IMR-90 (cell line): ENCODE measurements around the gene AFF2. TPM values are rescaled to one million over a fixed set of nuclear protein-coding genes. Genes with fewer than 3 reads are reported as not detected.

ENCODE experiments used
- ATAC-seq: fragments of 200-7000 bp; cut with Tn5 transposase; 2 replicates; pipeline ENCODE4 v1.9.1; 2020; ENCODE audit warnings: low read depth, mild to moderate bottlenecking, moderate library complexity
- BruUV-seq: library from RNA; stranded (reverse); fragments of 400-500 nt; replicated peaks from 2 replicates; lab custom pipeline; 2021; lab: Mats Ljungman, UMichigan
- CTCF ChIA-PET: fragments of 300-600 bp; formaldehyde crosslinking; extraction: SDS; loops from one replicate; lab custom pipeline; 2021; ENCODE audit warnings: antibody characterized with exemption; lab: Yijun Ruan, JAX
- POLR2A ChIA-PET: fragments of 300-600 bp; sonication (Branson Sonifier 250); formaldehyde crosslinking; loops from one replicate; lab custom pipeline; 2022; ENCODE audit warnings: antibody characterized with exemption; ENCODE audit not compliant: unreplicated experiment; lab: Charles Lee
- DNase-seq: peaks from one replicate; pipeline ENCODE4 v3.0.0; 2013
- H2AFZ ChIP-seq: replicated peaks from 2 replicates; pipeline ENCODE3; 2013; ENCODE audit warnings: low read length, mild to moderate bottlenecking; ENCODE audit not compliant: poor library complexity
- H2AK5ac ChIP-seq: 2 replicates; pipeline ENCODE4 v1.6.1; 2013; ENCODE audit warnings: low read depth, low read length, inconsistent platforms
- H2AK9ac ChIP-seq: replicated peaks from 2 replicates; pipeline ENCODE3; 2013; ENCODE audit warnings: mild to moderate bottlenecking, low read depth, low read length, moderate library complexity; ENCODE audit not compliant: poor library complexity
- H2BK120ac ChIP-seq: 2 replicates; pipeline ENCODE4 v1.6.1; 2013; ENCODE audit warnings: low read depth, low read length, inconsistent platforms
- H2BK15ac ChIP-seq: 3 replicates; pipeline ENCODE4 v1.6.1; 2013; ENCODE audit warnings: low read depth, low read length, inconsistent platforms
- H2BK20ac ChIP-seq: 2 replicates; pipeline ENCODE4 v1.6.1; 2013; ENCODE audit warnings: low read depth, mild to moderate bottlenecking, inconsistent platforms, low read length, moderate library complexity
- H2BK5ac ChIP-seq: 2 replicates; pipeline ENCODE4 v1.6.1; 2013; ENCODE audit warnings: mild to moderate bottlenecking, low read depth, low read length, inconsistent platforms; ENCODE audit not compliant: poor library complexity, severe bottlenecking
- H3K14ac ChIP-seq: replicated peaks from 2 replicates; pipeline ENCODE4 v1.6.1; 2013; ENCODE audit warnings: low read depth, low read length, inconsistent platforms
- H3K18ac ChIP-seq: 2 replicates; pipeline ENCODE4 v1.6.1; 2013; ENCODE audit warnings: low read depth, low read length, control low read depth
- H3K23ac ChIP-seq: 2 replicates; pipeline ENCODE4 v1.6.1; 2013; ENCODE audit warnings: low read depth, low read length, inconsistent platforms
- H3K27ac ChIP-seq: 2 replicates; pipeline ENCODE4 v1.5.1; 2013; ENCODE audit warnings: mild to moderate bottlenecking, control low read depth, low read length; ENCODE audit not compliant: insufficient read depth
- H3K27me3 ChIP-seq: 2 replicates; pipeline ENCODE4 v1.6.1; 2013; ENCODE audit warnings: low read length; ENCODE audit not compliant: control insufficient read depth, insufficient read depth
- H3K36me3 ChIP-seq: 2 replicates; pipeline ENCODE4 v1.6.1; 2013; ENCODE audit warnings: low read length, mixed read lengths; ENCODE audit not compliant: control insufficient read depth, insufficient read depth
- H3K4ac ChIP-seq: 2 replicates; pipeline ENCODE4 v1.6.1; 2013; ENCODE audit warnings: low read depth, low read length, inconsistent platforms
- H3K4me1 ChIP-seq: 2 replicates; pipeline ENCODE4 v1.6.1; 2013; ENCODE audit warnings: low read length, mixed read lengths; ENCODE audit not compliant: control insufficient read depth, insufficient read depth
- H3K4me2 ChIP-seq: 2 replicates; pipeline ENCODE4 v1.6.1; 2013; ENCODE audit warnings: low read depth, mild to moderate bottlenecking, control low read depth, low read length, moderate library complexity
- H3K4me3 ChIP-seq: 2 replicates; pipeline ENCODE4 v1.5.1; 2013; ENCODE audit warnings: low read depth, mild to moderate bottlenecking, control low read depth, low read length, moderate library complexity; ENCODE audit not compliant: insufficient read depth
- H3K56ac ChIP-seq: 2 replicates; pipeline ENCODE4 v1.6.1; 2013; ENCODE audit warnings: low read length, inconsistent platforms; ENCODE audit not compliant: insufficient read depth; ENCODE audit errors: extremely low read depth
- H3K79me1 ChIP-seq, 2 experiments: 2 replicates each; pipeline ENCODE4 v1.6.1; 2013; ENCODE audit warnings: low read length in 2 of 2, inconsistent platforms in 1 of 2, low read depth in 1 of 2
- H3K9ac ChIP-seq: 2 replicates; pipeline ENCODE4 v1.6.1; 2013; ENCODE audit warnings: low read depth, low read length, control low read depth
- H3K9me1 ChIP-seq: 2 replicates; pipeline ENCODE4 v1.6.1; 2013; ENCODE audit warnings: low read length, inconsistent platforms; ENCODE audit not compliant: insufficient read depth
- H3K9me3 ChIP-seq: 2 replicates; pipeline ENCODE4 v1.6.1; 2013; ENCODE audit warnings: low read length; ENCODE audit not compliant: control insufficient read depth, insufficient read depth
- H4K20me1 ChIP-seq: 2 replicates; pipeline ENCODE4 v1.6.1; 2013; ENCODE audit warnings: low read length, inconsistent platforms; ENCODE audit not compliant: insufficient read depth
- H4K5ac ChIP-seq: 2 replicates; pipeline ENCODE4 v1.6.1; 2013; ENCODE audit warnings: mild to moderate bottlenecking, low read depth, low read length, control low read depth
- H4K8ac ChIP-seq, 2 experiments: 2 replicates each; pipeline ENCODE4 v1.6.1; 2013; ENCODE audit warnings: low read depth in 2 of 2, low read length in 2 of 2, control low read depth in 1 of 2, inconsistent platforms in 1 of 2
- H4K91ac ChIP-seq: 2 replicates; pipeline ENCODE4 v1.6.1; 2013; ENCODE audit warnings: low read depth, low read length, inconsistent platforms; ENCODE audit not compliant: insufficient read depth
- CEBPB ChIP-seq: IDR thresholded peaks from 2 replicates; pipeline ENCODE4 v1.6.1; 2012; ENCODE audit warnings: low read depth, low read length, improper control_type of control experiment
- CHD1 ChIP-seq: IDR thresholded peaks from 2 replicates; pipeline ENCODE4 v1.6.1; 2012; ENCODE audit warnings: low read depth, low read length, improper control_type of control experiment
- ELK1 ChIP-seq: fragments of 150-350 bp; IDR thresholded peaks from 2 replicates; pipeline ENCODE4 v1.6.1; 2016; ENCODE audit warnings: low read depth, mild to moderate bottlenecking, low read length, moderate library complexity, borderline replicate concordance
- MAFK ChIP-seq: IDR thresholded peaks from 2 replicates; pipeline ENCODE4 v1.6.1; 2012; ENCODE audit warnings: low read depth, low read length, improper control_type of control experiment
- MAZ ChIP-seq: IDR thresholded peaks from 2 replicates; pipeline ENCODE4 v1.6.1; 2012; ENCODE audit warnings: low read depth, mild to moderate bottlenecking, low read length, improper control_type of control experiment, moderate library complexity, borderline replicate concordance
- MXI1 ChIP-seq: IDR thresholded peaks from 2 replicates; pipeline ENCODE4 v1.6.1; 2012; ENCODE audit warnings: low read depth, mild to moderate bottlenecking, low read length, moderate library complexity, borderline replicate concordance
- NFE2L2 ChIP-seq: fragments of 150-350 bp; IDR thresholded peaks from 2 replicates; pipeline ENCODE4 v1.6.1; 2016; ENCODE audit warnings: low read depth, mild to moderate bottlenecking, low read length
- POLR2A ChIP-seq: IDR thresholded peaks from 2 replicates; pipeline ENCODE4 v1.6.1; 2012; ENCODE audit warnings: mild to moderate bottlenecking, low read depth, low read length
- RFX5 ChIP-seq: IDR thresholded peaks from 2 replicates; pipeline ENCODE4 v1.8.0; 2012; ENCODE audit warnings: low read depth, mild to moderate bottlenecking, low read length, moderate library complexity
- SMC3 ChIP-seq: fragments of 150-350 bp; IDR thresholded peaks from 2 replicates; pipeline ENCODE4 v1.6.1; 2016; ENCODE audit warnings: low read depth, mild to moderate bottlenecking, antibody characterized with exemption, low read length, moderate library complexity
- WGBS, 2 experiments: methylation state at CpG; one replicate each; pipeline versions ENCODE4 v1.1.5 to v1.1.7; 2013; ENCODE audit warnings: missing lambda C conversion rate in 2 of 2; ENCODE audit not compliant: insufficient read length in 1 of 2; ENCODE audit errors: extremely low coverage in 2 of 2; 5-methylcytosine and 5-hydroxymethylcytosine counted together
- dilution Hi-C: fragments of 300-500 bp; cut with HindIII; formaldehyde crosslinking; loops from one replicate; pipeline ENCODE4 v1.14.3; 2018; ENCODE audit warnings: low sequenced_read_pairs; ENCODE audit not compliant: unreplicated experiment
- in situ Hi-C: fragments of 300-500 bp; cut with MboI; formaldehyde crosslinking; loops from 3 replicates; pipeline ENCODE4 v1.14.3; 2019; ENCODE audit warnings: low sequenced_read_pairs, inconsistent platforms, mixed read lengths
- intact Hi-C: fragments of 100-400 bp; cut with micrococcal nuclease; formaldehyde crosslinking; loops from 2 replicates; pipeline ENCODE4 v1.10.0; 2022
- polyA plus RNA-seq, 3 experiments: library from polyadenylated mRNA; depleted of rRNA; stranded (reverse); fragments of >200 nt; gene quantifications; 2 replicates each; pipeline ENCODE4 v1.2.3, GENCODE V29; 2012; ENCODE audit warnings: low replicate concordance in 1 of 3
- total RNA-seq: library from RNA; depleted of rRNA; stranded (reverse); fragments of >200 nt; gene quantifications from 2 replicates; pipeline ENCODE4 v1.2.3, GENCODE V29; 2012
- TF ChIP-seq, protein P1 (sequence below): fragments of 150-350 bp; IDR thresholded peaks from 2 replicates; pipeline ENCODE4 v1.6.1; 2017; ENCODE audit warnings: mild to moderate bottlenecking, antibody characterized with exemption, low read length, low read depth
- TF ChIP-seq, protein P2 (sequence below): conservative IDR thresholded peaks from 2 replicates; pipeline ENCODE4 v1.5.1; 2012; ENCODE audit warnings: mild to moderate bottlenecking, low read depth, low read length, improper control_type of control experiment

Gene AFF2
- total and polyA plus RNA-seq, 2 of the 4 experiments (the other 2 are of a cell fraction), result 0.15 to 0.72 TPM

DNA sequence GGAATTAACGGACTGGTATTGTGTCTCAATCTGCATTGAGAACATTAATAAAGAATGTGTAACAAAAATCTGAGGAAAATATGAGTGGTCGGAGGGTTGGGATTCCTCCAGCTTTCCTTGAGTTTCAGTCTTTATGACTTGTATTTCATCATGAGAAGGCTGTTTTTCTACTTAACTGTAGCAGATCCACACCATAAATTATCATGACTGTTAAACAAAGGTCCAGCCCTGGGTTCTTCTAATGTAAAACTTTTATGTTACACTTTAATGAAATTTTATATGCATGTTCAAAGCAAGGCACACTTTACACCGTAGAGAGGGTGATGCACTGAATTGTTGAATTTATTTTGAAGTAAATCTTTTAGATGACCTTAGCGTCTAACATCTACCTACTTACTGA lies 7.0 kb downstream of the AFF2 start:
- ATAC-seq (no peak), DNase-seq (no peak)
- Histone ChIP-seq H3K9me3 (no peaks in the 10 kb centered on the region), H2BK5ac (no peak overlapping the region), H2BK15ac (no peak overlapping the region), H2AFZ (no peak overlapping the region), H2AK9ac (no peak overlapping the region), H3K4ac (no peak overlapping the region), H2BK120ac (no peak overlapping the region), H3K18ac (no peak overlapping the region), H3K23ac (no peak overlapping the region), H3K9me1 (no peaks in the 10 kb centered on the region), H3K4me3 (no peak overlapping the region), H3K27ac (no peak overlapping the region), H2BK20ac (no peak overlapping the region), H3K14ac (no peak overlapping the region), H3K27me3 (no peaks in the 10 kb centered on the region), H3K9ac (no peak overlapping the region), H2AK5ac (no peak overlapping the region), H3K4me2 (no peak overlapping the region), H3K56ac (no peak overlapping the region), H3K4me1 (no peaks in the 10 kb centered on the region), H4K5ac (no peak overlapping the region), H4K91ac (no peak overlapping the region), H4K8ac (no peak overlapping the region), H3K79me1 (no peaks in the 10 kb centered on the region), H4K20me1 (no peaks in the 10 kb centered on the region), H3K36me3 (no peaks in the 10 kb centered on the region)
- ChIA-PET POLR2A (no interaction called here), CTCF (interaction anchor here (0.7 kb wide), 1 partner anchor 904 kb away, joined by 3 read pairs; no protein-coding TSS in a partner anchor)
- intact Hi-C loops, result no loop called here
- no CpG with 5 or more reads among the region's 4 CpGs for WGBS, 2 experiments
- in situ Hi-C loops, result no loop called here
- dilution Hi-C loops, result no loop called here
- BruUV-seq, result no TSS peak
- TF ChIP-seq CEBPB (no peak), SMC3 (no peak), MAFK (no peak), ELK1 (no peak), MXI1 (no peak), NFE2L2 (no peak), CHD1 (no peak), RFX5 (no peak), POLR2A (no peak), MAZ (no peak)
- TF ChIP-seq, protein P1, sequence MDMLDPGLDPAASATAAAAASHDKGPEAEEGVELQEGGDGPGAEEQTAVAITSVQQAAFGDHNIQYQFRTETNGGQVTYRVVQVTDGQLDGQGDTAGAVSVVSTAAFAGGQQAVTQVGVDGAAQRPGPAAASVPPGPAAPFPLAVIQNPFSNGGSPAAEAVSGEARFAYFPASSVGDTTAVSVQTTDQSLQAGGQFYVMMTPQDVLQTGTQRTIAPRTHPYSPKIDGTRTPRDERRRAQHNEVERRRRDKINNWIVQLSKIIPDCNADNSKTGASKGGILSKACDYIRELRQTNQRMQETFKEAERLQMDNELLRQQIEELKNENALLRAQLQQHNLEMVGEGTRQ, result no peak
- TF ChIP-seq, protein P2, sequence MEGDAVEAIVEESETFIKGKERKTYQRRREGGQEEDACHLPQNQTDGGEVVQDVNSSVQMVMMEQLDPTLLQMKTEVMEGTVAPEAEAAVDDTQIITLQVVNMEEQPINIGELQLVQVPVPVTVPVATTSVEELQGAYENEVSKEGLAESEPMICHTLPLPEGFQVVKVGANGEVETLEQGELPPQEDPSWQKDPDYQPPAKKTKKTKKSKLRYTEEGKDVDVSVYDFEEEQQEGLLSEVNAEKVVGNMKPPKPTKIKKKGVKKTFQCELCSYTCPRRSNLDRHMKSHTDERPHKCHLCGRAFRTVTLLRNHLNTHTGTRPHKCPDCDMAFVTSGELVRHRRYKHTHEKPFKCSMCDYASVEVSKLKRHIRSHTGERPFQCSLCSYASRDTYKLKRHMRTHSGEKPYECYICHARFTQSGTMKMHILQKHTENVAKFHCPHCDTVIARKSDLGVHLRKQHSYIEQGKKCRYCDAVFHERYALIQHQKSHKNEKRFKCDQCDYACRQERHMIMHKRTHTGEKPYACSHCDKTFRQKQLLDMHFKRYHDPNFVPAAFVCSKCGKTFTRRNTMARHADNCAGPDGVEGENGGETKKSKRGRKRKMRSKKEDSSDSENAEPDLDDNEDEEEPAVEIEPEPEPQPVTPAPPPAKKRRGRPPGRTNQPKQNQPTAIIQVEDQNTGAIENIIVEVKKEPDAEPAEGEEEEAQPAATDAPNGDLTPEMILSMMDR, result no peak
